HG02571 (cell line): ENCODE results near the gene SAMM50.
"Not testable (repeated sequence)": the region's sequence is repeated elsewhere in the genome, so short reads cannot be mapped to it uniquely, and the experiment has no call there.

Source experiments
- ATAC-seq: cut with Tn5 transposase; IDR thresholded peaks from one replicate; pipeline ENCODE4 v1.9.1; 2021; ENCODE audit warnings: mild to moderate bottlenecking, moderate library complexity; ENCODE audit not compliant: unreplicated experiment

The SAMM50 gene

GRCh38 chr22:43999378-43999777 is 44.1 kb downstream of the SAMM50 start:
- ATAC-seq = no peak

- ATAC-seq = no peak
Measured at GRCh38 chr22:44000123-44000522, 44.9 kb downstream of the SAMM50 start.

GRCh38 chr22:44001521-44001920 is 46.3 kb downstream of the SAMM50 start:
- no peak for ATAC-seq

GRCh38 chr22:44002324-44002723 is 47.1 kb downstream of the SAMM50 start:
- ATAC-seq = no peak

GRCh38 chr22:44002997-44003396 is 47.8 kb downstream of the SAMM50 start:
- no peak for ATAC-seq

- ATAC-seq = no peak
Measured at GRCh38 chr22:44003405-44004103, 48.3 kb downstream of the SAMM50 start.

GRCh38 chr22:44004104-44004460 is 48.8 kb downstream of the SAMM50 start:
- no peak for ATAC-seq

- ATAC-seq = no peak
Measured at GRCh38 chr22:44005524-44005923, 50.3 kb downstream of the SAMM50 start.

- no peak for ATAC-seq
Measured at GRCh38 chr22:44012162-44012561, 56.9 kb downstream of the SAMM50 start.

- no peak for ATAC-seq
Measured at GRCh38 chr22:44012591-44012990, 57.3 kb downstream of the SAMM50 start.

GRCh38 chr22:44014241-44014640 is 59.0 kb downstream of the SAMM50 start:
- ATAC-seq = no peak

- not testable (repeated sequence) for ATAC-seq
Measured at GRCh38 chr22:44016586-44016985, 61.3 kb downstream of the SAMM50 start.

- no peak for ATAC-seq
Measured at GRCh38 chr22:44018594-44018993, 63.4 kb downstream of the SAMM50 start.

- ATAC-seq = no peak
Measured at GRCh38 chr22:44019416-44019815, 64.2 kb downstream of the SAMM50 start.

GRCh38 chr22:44019846-44020245 is 64.6 kb downstream of the SAMM50 start:
- no peak for ATAC-seq

GRCh38 chr22:44020981-44021380 is 65.7 kb downstream of the SAMM50 start:
- no peak for ATAC-seq

- no peak for ATAC-seq
Measured at GRCh38 chr22:44023404-44024287, 68.4 kb downstream of the SAMM50 start.

GRCh38 chr22:44024288-44024921 is 69.2 kb downstream of the SAMM50 start, which contains the start of gene PARVB:
Gene PARVB, plus strand, starts transcription at chr22:44024302. Its CDS starts 38 bp downstream, at chr22:44024340.
- ATAC-seq = no peak

- peak; percentile 44 for ATAC-seq
Measured at GRCh38 chr22:44025171-44026065, 70.2 kb downstream of the SAMM50 start.

- ATAC-seq = no peak
Measured at GRCh38 chr22:44026066-44026629, 70.9 kb downstream of the SAMM50 start.
